Loucy (cell line): Measurements from ENCODE around the gene C7orf33.

Experiments used
- H2AFZ ChIP-seq: fragments of 200-600 bp; sonication (generic); 2 replicates; pipeline ENCODE4 v1.6.0; 2016; ENCODE audit warnings: antibody characterized with exemption, mild to moderate bottlenecking, low read length, moderate library complexity
- H3F3A ChIP-seq: fragments of 200-600 bp; 2 replicates; pipeline ENCODE4 v1.6.0; 2016; ENCODE audit warnings: antibody characterized with exemption, low read depth, mild to moderate bottlenecking
- H3K27me3 ChIP-seq: fragments of 200-600 bp; sonication (generic); 2 replicates; pipeline ENCODE4 v1.6.1; 2014; ENCODE audit warnings: low read length, mild to moderate bottlenecking; ENCODE audit not compliant: insufficient read depth, poor library complexity, severe bottlenecking
- H3K36me3 ChIP-seq: fragments of 200-600 bp; sonication (generic); 2 replicates; pipeline ENCODE4 v1.6.1; 2016; ENCODE audit warnings: low read length; ENCODE audit not compliant: insufficient read depth
- H3K4me1 ChIP-seq: fragments of 200-600 bp; sonication (generic); 2 replicates; pipeline ENCODE4 v1.5.1; 2014; ENCODE audit warnings: low read length, mild to moderate bottlenecking; ENCODE audit not compliant: insufficient read depth, poor library complexity, severe bottlenecking
- H3K4me2 ChIP-seq: fragments of 200-600 bp; sonication (generic); 2 replicates; pipeline ENCODE4 v1.6.0; 2014; ENCODE audit warnings: antibody characterized with exemption, low read length, low read depth, mild to moderate bottlenecking; ENCODE audit not compliant: poor library complexity, severe bottlenecking
- H3K4me3 ChIP-seq: fragments of 200-600 bp; sonication (generic); 2 replicates; pipeline ENCODE4 v1.5.1; 2014; ENCODE audit warnings: low read length, mild to moderate bottlenecking, mixed read lengths; ENCODE audit not compliant: poor library complexity, severe bottlenecking
- H3K79me2 ChIP-seq: fragments of 200-600 bp; sonication (generic); 2 replicates; pipeline ENCODE4 v1.6.1; 2014; ENCODE audit warnings: low read length; ENCODE audit not compliant: insufficient read depth
- H3K9ac ChIP-seq: fragments of 200-600 bp; sonication (generic); 2 replicates; pipeline ENCODE4 v1.6.0; 2014; ENCODE audit warnings: mild to moderate bottlenecking, low read depth, low read length, moderate library complexity; ENCODE audit not compliant: poor library complexity, severe bottlenecking
- H3K9me2 ChIP-seq: fragments of 200-600 bp; sonication (generic); replicated peaks from 2 replicates; pipeline ENCODE4 v1.6.1; 2016; ENCODE audit warnings: low read depth, low read length, mixed read lengths
- H3K9me3 ChIP-seq: fragments of 200-600 bp; sonication (generic); 2 replicates; pipeline ENCODE4 v1.6.1; 2014; ENCODE audit warnings: mild to moderate bottlenecking, antibody characterized with exemption, low read length, low read depth; ENCODE audit not compliant: insufficient read depth
- H4K20me1 ChIP-seq: fragments of 200-600 bp; sonication (generic); 2 replicates; pipeline ENCODE4 v1.6.0; 2014; ENCODE audit warnings: antibody characterized with exemption, low read length, mild to moderate bottlenecking; ENCODE audit not compliant: insufficient read depth, poor library complexity, severe bottlenecking
- EZH2phosphoT487 ChIP-seq: fragments of 200-600 bp; IDR thresholded peaks from 2 replicates; pipeline ENCODE4 v1.6.1; 2018; ENCODE audit warnings: antibody characterized with exemption, mild to moderate bottlenecking, moderate library complexity, borderline replicate concordance
- TF ChIP-seq, protein P1 (sequence below): fragments of 200-600 bp; sonication (generic); conservative IDR thresholded peaks from 2 replicates; pipeline ENCODE4 v1.5.1; 2014; ENCODE audit warnings: mild to moderate bottlenecking, antibody characterized with exemption, low read length

Gene C7orf33

GRCh38 chr7:148598351-148598750 is 7.8 kb downstream of the C7orf33 start:
- no peak for TF ChIP-seq EZH2phosphoT487
- TF ChIP-seq, protein P1, sequence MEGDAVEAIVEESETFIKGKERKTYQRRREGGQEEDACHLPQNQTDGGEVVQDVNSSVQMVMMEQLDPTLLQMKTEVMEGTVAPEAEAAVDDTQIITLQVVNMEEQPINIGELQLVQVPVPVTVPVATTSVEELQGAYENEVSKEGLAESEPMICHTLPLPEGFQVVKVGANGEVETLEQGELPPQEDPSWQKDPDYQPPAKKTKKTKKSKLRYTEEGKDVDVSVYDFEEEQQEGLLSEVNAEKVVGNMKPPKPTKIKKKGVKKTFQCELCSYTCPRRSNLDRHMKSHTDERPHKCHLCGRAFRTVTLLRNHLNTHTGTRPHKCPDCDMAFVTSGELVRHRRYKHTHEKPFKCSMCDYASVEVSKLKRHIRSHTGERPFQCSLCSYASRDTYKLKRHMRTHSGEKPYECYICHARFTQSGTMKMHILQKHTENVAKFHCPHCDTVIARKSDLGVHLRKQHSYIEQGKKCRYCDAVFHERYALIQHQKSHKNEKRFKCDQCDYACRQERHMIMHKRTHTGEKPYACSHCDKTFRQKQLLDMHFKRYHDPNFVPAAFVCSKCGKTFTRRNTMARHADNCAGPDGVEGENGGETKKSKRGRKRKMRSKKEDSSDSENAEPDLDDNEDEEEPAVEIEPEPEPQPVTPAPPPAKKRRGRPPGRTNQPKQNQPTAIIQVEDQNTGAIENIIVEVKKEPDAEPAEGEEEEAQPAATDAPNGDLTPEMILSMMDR = no peak
- no peak overlapping the region for H2AFZ ChIP-seq
- no peak overlapping the region for H3K9ac ChIP-seq
- no peaks in the 10 kb centered on the region for H3K9me2 ChIP-seq
- H3F3A ChIP-seq = no peaks in the 10 kb centered on the region
- H3K9me3 ChIP-seq = no peaks in the 10 kb centered on the region; the same call in 1 of the 2 replicates
- no peak overlapping the region for H3K4me3 ChIP-seq
- H3K4me2 ChIP-seq = no peak overlapping the region
- H3K36me3 ChIP-seq = no peaks in the 10 kb centered on the region
- no peaks in the 10 kb centered on the region for H3K4me1 ChIP-seq
- H3K27me3 ChIP-seq = no peaks in the 10 kb centered on the region
- H4K20me1 ChIP-seq = no peaks in the 10 kb centered on the region
- H3K79me2 ChIP-seq = no peaks in the 10 kb centered on the region

GRCh38 chr7:148605350-148605749 is 14.8 kb downstream of the C7orf33 start:
- Histone ChIP-seq H4K20me1 (no peaks in the 10 kb centered on the region), H3K9me3 (no peaks in the 10 kb centered on the region), H3K27me3 (no peaks in the 10 kb centered on the region), H3K4me2 (no peak overlapping the region), H3K9me2 (no peaks in the 10 kb centered on the region), H3K36me3 (no peaks in the 10 kb centered on the region), H3K79me2 (no peaks in the 10 kb centered on the region), H3F3A (no peaks in the 10 kb centered on the region), H3K4me3 (no peak overlapping the region), H3K9ac (no peak overlapping the region), H2AFZ (no peak overlapping the region), H3K4me1 (no peaks in the 10 kb centered on the region)
- TF ChIP-seq, protein P1 = no peak
- TF ChIP-seq EZH2phosphoT487 = no peak

GRCh38 chr7:148607151-148607661 is 16.6 kb downstream of the C7orf33 start:
- Histone ChIP-seq H3K4me3 (no peak overlapping the region), H3K27me3 (no peaks in the 10 kb centered on the region), H3F3A (no peaks in the 10 kb centered on the region), H3K4me1 (no peaks in the 10 kb centered on the region), H3K79me2 (no peaks in the 10 kb centered on the region), H4K20me1 (no peaks in the 10 kb centered on the region), H3K9ac (no peak overlapping the region), H3K9me2 (no peaks in the 10 kb centered on the region), H3K36me3 (no peaks in the 10 kb centered on the region), H2AFZ (no peak overlapping the region), H3K4me2 (no peak overlapping the region), H3K9me3 (no peaks in the 10 kb centered on the region)
- no peak for TF ChIP-seq EZH2phosphoT487
- TF ChIP-seq, protein P1 = no peak
